ENCODE data around the gene PSMC5.
A peak's percentile ranks its signal among the peaks of the same experiment; 100 is the strongest.
"Not testable (repeated sequence)": the region's sequence is repeated elsewhere in the genome, so short reads cannot be mapped to it uniquely, and the experiment has no call there.

The PSMC5 gene

GRCh38 chr17:63827002-63827800 is at the start of gene PSMC5, which contains the start of gene FTSJ3:
PSMC5 (plus strand) TSS chr17:63827431; CDS start chr17:63827491, 60 bp downstream.
FTSJ3 (minus strand) TSS chr17:63827663; CDS start chr17:63826902, 761 bp downstream.
- DNase-seq (ENCODE audit: low read depth in 2 of 2): peak; percentile 89 to 92

- DNase-seq (ENCODE audit: low read depth in 2 of 2): no peak
Observed at GRCh38 chr17:63780507-63780906, 46.7 kb upstream of the PSMC5 start.

- no peak for DNase-seq (ENCODE audit: low read depth in 2 of 2)
Observed at GRCh38 chr17:63780928-63781327, 46.3 kb upstream of the PSMC5 start.

- no peak for DNase-seq (ENCODE audit: low read depth in 2 of 2)
Observed at GRCh38 chr17:63783522-63783921, 43.7 kb upstream of the PSMC5 start.

- no peak for DNase-seq (ENCODE audit: low read depth in 2 of 2)
Observed at GRCh38 chr17:63785556-63785955, 41.7 kb upstream of the PSMC5 start.

GRCh38 chr17:63786117-63786516 is 41.1 kb upstream of the PSMC5 start:
- DNase-seq (ENCODE audit: low read depth in 2 of 2): no peak

GRCh38 chr17:63786971-63787711 is 40.1 kb upstream of the PSMC5 start:
- DNase-seq (ENCODE audit: low read depth in 2 of 2): no peak

- no peak for DNase-seq (ENCODE audit: low read depth in 2 of 2)
Observed at GRCh38 chr17:63790057-63790456, 37.2 kb upstream of the PSMC5 start.

GRCh38 chr17:63792055-63792729 is 35.0 kb upstream of the PSMC5 start:
- no peak for DNase-seq (ENCODE audit: low read depth in 2 of 2)

- not testable (repeated sequence) for DNase-seq (ENCODE audit: low read depth in 2 of 2)
Observed at GRCh38 chr17:63796375-63796774, 30.9 kb upstream of the PSMC5 start.

- no peak for DNase-seq (ENCODE audit: low read depth in 2 of 2)
Observed at GRCh38 chr17:63798572-63799106, 28.6 kb upstream of the PSMC5 start.

- DNase-seq (ENCODE audit: low read depth in 2 of 2): no peak
Observed at GRCh38 chr17:63800783-63801182, 26.4 kb upstream of the PSMC5 start.

- no peak for DNase-seq (ENCODE audit: low read depth in 2 of 2)
Observed at GRCh38 chr17:63804328-63804727, 22.9 kb upstream of the PSMC5 start.

- DNase-seq (ENCODE audit: low read depth in 2 of 2): no peak
Observed at GRCh38 chr17:63805591-63805990, 21.6 kb upstream of the PSMC5 start.

- DNase-seq (ENCODE audit: low read depth in 2 of 2): no peak
Observed at GRCh38 chr17:63809970-63810369, 17.3 kb upstream of the PSMC5 start.

GRCh38 chr17:63816123-63816522 is 11.1 kb upstream of the PSMC5 start:
- no peak for DNase-seq (ENCODE audit: low read depth in 2 of 2)

GRCh38 chr17:63816669-63817068 is 10.6 kb upstream of the PSMC5 start:
- DNase-seq (ENCODE audit: low read depth in 2 of 2): no peak

- no peak for DNase-seq (ENCODE audit: low read depth in 2 of 2)
Observed at GRCh38 chr17:63817736-63818385, 9.4 kb upstream of the PSMC5 start.

GRCh38 chr17:63819131-63819530 is 8.1 kb upstream of the PSMC5 start:
- DNase-seq (ENCODE audit: low read depth in 2 of 2): no peak

GRCh38 chr17:63819585-63820537 is 7.4 kb upstream of the PSMC5 start:
- no peak for DNase-seq (ENCODE audit: low read depth in 2 of 2)

Measured in activated CD4-positive, alpha-beta T cell treated with anti-CD3 and anti-CD28 coated beads for 24 hours (primary cell).